ENCODE data around the gene FUZ. TPM values are rescaled to one million over a fixed set of nuclear protein-coding genes. Genes with fewer than 3 reads are reported as not detected.

FUZ gene
- total and polyA plus RNA-seq, 4 donors: 18.4 to 36.8 (median 30.2) TPM

- TF ChIP-seq, protein P1, sequence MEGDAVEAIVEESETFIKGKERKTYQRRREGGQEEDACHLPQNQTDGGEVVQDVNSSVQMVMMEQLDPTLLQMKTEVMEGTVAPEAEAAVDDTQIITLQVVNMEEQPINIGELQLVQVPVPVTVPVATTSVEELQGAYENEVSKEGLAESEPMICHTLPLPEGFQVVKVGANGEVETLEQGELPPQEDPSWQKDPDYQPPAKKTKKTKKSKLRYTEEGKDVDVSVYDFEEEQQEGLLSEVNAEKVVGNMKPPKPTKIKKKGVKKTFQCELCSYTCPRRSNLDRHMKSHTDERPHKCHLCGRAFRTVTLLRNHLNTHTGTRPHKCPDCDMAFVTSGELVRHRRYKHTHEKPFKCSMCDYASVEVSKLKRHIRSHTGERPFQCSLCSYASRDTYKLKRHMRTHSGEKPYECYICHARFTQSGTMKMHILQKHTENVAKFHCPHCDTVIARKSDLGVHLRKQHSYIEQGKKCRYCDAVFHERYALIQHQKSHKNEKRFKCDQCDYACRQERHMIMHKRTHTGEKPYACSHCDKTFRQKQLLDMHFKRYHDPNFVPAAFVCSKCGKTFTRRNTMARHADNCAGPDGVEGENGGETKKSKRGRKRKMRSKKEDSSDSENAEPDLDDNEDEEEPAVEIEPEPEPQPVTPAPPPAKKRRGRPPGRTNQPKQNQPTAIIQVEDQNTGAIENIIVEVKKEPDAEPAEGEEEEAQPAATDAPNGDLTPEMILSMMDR (IDR thresholded peaks at IDR 0.05; ENCODE audit: control extremely low read depth, extremely low read depth): no peak
- DNase-seq (no peak), ATAC-seq (ENCODE audit: insufficient read depth, low FRiP score) (no peak)
- Histone ChIP-seq H3K36me3 (ENCODE audit: control insufficient read depth in 4 of 4, insufficient read depth in 4 of 4, low read length in 4 of 4) (peaks cover 0 to 31% (median 23%) of the 10 kb centered on the region in 4 donors), H3K4me1 (ENCODE audit: control insufficient read depth in 5 of 5, insufficient read depth in 5 of 5, low read length in 5 of 5) (peaks cover 0 to 22% (median 13%) of the 10 kb centered on the region in 5 donors), H3K9me3 (ENCODE audit: control insufficient read depth in 4 of 4, insufficient read depth in 3 of 4, low read length in 3 of 4) (peaks cover 0 to 8% (median under 1%) of the 10 kb centered on the region in 4 donors), H3K27me3 (ENCODE audit: control insufficient read depth in 3 of 3, insufficient read depth in 3 of 3, low read length in 2 of 3) (no peaks in the 10 kb centered on the region), H3K4me3 (no peak overlapping the region), H3K27ac (ENCODE audit: low read depth in 1 of 2, low read length in 1 of 2) (no peak overlapping the region), H3K9ac (ENCODE audit: insufficient read depth in 1 of 2, low read length in 2 of 2) (peak overlapping the region in 1 of 2 donors; percentile 67)
- 69 to 85% methylated on average over 14 of the region's 14 CpGs for WGBS, 2 donors
Observed at GRCh38 chr19:49852631-49853126, 39.6 kb upstream of the FUZ start.

- Histone ChIP-seq H3K4me3 (peak overlapping the region; percentile 87), H3K36me3 (ENCODE audit: control insufficient read depth in 4 of 4, insufficient read depth in 4 of 4, low read length in 4 of 4) (peaks cover 0 to 24% (median 15%) of the 10 kb centered on the region in 4 donors), H3K27ac (ENCODE audit: low read depth in 1 of 2, low read length in 1 of 2) (peak overlapping the region; percentile 99), H3K27me3 (ENCODE audit: control insufficient read depth in 3 of 3, insufficient read depth in 3 of 3, low read length in 2 of 3) (no peaks in the 10 kb centered on the region), H3K4me1 (ENCODE audit: control insufficient read depth in 5 of 5, insufficient read depth in 5 of 5, low read length in 5 of 5) (peaks cover 0 to 22% (median 13%) of the 10 kb centered on the region in 5 donors), H3K9me3 (ENCODE audit: control insufficient read depth in 4 of 4, insufficient read depth in 3 of 4, low read length in 3 of 4) (peaks cover 0 to 8% (median under 1%) of the 10 kb centered on the region in 4 donors), H3K9ac (ENCODE audit: insufficient read depth in 1 of 2, low read length in 2 of 2) (peak overlapping the region in 1 of 2 donors; percentile 67)
- 2 to 4% methylated on average over 55 to 78 of the region's 78 CpGs for WGBS, 2 donors
- TF ChIP-seq, protein P1 (IDR thresholded peaks at IDR 0.05; ENCODE audit: control extremely low read depth, extremely low read depth): no peak
- DNase-seq: peak; percentile 71 to 82 (median 76)
- no peak for ATAC-seq (ENCODE audit: insufficient read depth, low FRiP score)
Observed at GRCh38 chr19:49851456-49852259, 38.6 kb upstream of the FUZ start.

- peaks cover 0 to 8% (median under 1%) of the 10 kb centered on the region in 4 donors for H3K9me3 ChIP-seq (ENCODE audit: control insufficient read depth in 4 of 4, insufficient read depth in 3 of 4, low read length in 3 of 4)
- H3K27ac ChIP-seq (ENCODE audit: low read depth in 1 of 2, low read length in 1 of 2): peak within 1 kb of the TSS; percentile 99
- H3K9ac ChIP-seq (ENCODE audit: insufficient read depth in 1 of 2, low read length in 2 of 2): peak within 1 kb of the TSS; percentile 85 to 97
- H3K4me1 ChIP-seq (ENCODE audit: control insufficient read depth in 5 of 5, insufficient read depth in 5 of 5, low read length in 5 of 5): peaks cover 0 to 22% (median 13%) of the 10 kb centered on the region in 5 donors
- H3K4me3 ChIP-seq: peak within 1 kb of the TSS; percentile 87
- H3K36me3 ChIP-seq (ENCODE audit: control insufficient read depth in 4 of 4, insufficient read depth in 4 of 4, low read length in 4 of 4): peaks cover 0 to 22% (median 11%) of the 10 kb centered on the region in 4 donors
- no peaks in the 10 kb centered on the region for H3K27me3 ChIP-seq (ENCODE audit: control insufficient read depth in 3 of 3, insufficient read depth in 3 of 3, low read length in 2 of 3)
- 1% methylated on average over 90 to 98 of the region's 98 CpGs for WGBS, 2 donors
- ATAC-seq (ENCODE audit: insufficient read depth, low FRiP score) (peak; percentile 93), DNase-seq (peak; percentile 93 to 94 (median 93))
- TF ChIP-seq, protein P1 (IDR thresholded peaks at IDR 0.05; ENCODE audit: control extremely low read depth, extremely low read depth): no peak
Observed at GRCh38 chr19:49850487-49851342, 37.6 kb upstream of the FUZ start, which contains the start of gene PTOV1. TSS of gene PTOV1 (plus strand) at chr19:49851159.
